Inflammatory macrophage treated with lipopolysaccharide for 4 hours (primary cell): Measurements from ENCODE around the gene RNU6-7.
A peak's percentile ranks its signal among the peaks of the same experiment; 100 is the strongest.

ENCODE experiments used
- DNase-seq: peaks from one replicate; pipeline ENCODE4 v3.0.0-alpha.2; 2020

Gene RNU6-7

DNA sequence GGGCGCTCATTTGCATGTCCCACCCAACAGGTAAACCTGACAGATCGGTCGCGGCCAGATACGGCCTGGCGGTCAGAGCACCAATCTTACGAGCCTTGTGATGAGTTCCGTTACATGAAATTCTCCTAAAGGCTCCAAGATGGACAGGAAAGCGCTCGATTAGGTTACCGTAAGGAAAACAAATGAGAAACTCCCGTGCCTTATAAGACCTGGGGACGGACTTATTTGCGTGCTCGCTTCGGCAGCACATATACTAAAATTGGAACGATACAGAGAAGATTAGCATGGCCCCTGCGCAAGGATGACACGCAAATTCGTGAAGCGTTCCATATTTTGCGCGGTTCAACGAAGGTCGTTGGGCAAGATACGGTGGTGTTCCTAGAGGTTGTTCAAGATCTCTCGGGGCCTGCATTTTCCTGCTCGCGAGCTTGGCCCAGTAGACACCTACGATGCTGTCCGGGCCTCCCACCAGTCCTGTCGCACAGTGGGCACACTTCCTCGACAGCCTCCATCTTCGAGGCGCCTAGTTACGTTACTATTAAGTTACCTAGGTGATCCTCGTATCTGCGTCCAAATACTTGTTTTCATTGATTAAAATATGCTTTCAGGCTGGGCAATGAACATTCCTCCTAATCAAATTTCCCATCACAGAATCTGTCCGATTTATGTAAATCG, at the start of gene RNU6-7:
Gene RNU6-7, plus strand, starts transcription at position 230 of the 675 bp plus-strand sequence.
- DNase-seq = no peak

DNA sequence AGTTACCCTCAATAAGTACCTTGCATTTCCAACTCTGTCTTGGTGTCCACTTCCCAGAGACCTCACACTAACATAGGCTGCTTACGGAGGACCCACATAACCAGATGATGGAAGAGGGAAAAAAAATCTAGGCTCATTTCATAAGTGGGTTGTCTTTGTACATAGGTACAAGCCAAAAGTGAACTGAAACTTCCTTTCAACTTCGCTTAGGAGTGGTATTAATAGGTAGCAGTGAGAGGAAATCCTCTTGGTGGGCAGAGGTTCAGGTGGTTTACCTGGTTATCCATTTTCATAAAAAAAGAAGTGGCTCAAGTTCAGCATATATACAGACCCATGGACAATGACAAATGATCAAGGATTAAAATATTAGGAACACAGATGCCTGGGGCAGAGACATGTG, 35.8 kb upstream of the RNU6-7 start:
- DNase-seq = no peak

GRCh38 chr14:32166924-32167323, 34.9 kb upstream of the RNU6-7 start:
- DNase-seq = no peak

DNA sequence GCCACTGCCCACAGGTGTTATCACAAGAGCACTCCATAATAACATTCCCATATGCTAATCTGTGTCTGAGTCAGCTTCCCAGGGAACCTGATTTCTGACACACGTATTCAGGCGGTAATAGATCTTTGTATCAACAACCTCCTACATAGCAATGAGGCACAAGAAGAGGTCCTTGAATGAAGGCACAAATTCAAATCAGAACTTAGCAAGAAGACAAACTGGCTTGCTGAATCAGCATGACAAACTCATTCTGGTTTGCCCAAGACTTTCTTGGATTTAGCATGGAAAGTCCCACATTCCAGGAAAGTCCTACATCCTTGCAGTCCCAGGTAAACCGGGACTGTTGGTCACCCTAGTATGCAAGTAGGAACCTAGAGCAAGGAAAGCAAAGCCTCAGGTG, 33.9 kb upstream of the RNU6-7 start:
- no peak for DNase-seq

GRCh38 chr14:32169191-32169590, 32.7 kb upstream of the RNU6-7 start:
- no peak for DNase-seq

DNA sequence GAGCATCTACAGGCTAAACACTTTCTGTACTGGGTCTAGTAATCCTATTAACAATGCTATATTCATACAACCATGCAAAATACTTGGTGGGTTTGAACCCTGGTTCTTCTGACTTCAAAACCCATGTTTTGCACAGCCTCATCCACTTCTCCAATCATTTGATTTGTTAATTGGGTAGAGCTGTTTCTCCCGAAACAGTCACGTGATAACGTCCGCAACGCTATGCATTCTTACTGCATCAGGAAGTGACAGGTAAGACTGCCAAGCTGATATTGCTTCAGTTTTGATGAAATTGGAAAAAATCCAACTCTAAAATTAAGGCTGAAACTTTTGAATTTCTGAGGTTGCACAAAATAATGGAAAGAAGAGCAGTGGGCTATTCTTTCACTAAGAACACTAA, 30.4 kb upstream of the RNU6-7 start:
- DNase-seq = no peak

- no peak for DNase-seq
These were observed 18.4 kb upstream of the RNU6-7 start for GRCh38 chr14:32183151-32184058.

- no peak for DNase-seq
These were observed 16.7 kb upstream of the RNU6-7 start for GRCh38 chr14:32185097-32185496.

GRCh38 chr14:32186248-32186647, 15.6 kb upstream of the RNU6-7 start:
- no peak for DNase-seq

DNA sequence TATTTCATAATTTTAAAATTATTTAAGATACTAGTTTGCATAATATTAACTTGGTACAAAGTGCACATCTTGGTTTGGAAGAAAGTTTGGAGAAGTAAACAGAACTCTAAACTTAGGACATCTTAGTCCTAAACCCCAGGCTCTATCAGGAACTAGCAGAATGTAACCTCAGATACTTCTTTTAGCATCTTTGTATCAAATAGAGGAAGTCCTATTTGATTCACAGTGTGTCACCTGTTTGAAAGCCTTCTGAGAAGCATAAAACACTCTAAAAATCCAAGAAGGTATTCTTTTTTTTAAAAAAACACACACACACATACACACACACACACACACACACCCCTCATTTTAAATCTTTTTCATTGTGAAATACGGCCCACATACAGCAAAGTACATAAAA, 12.0 kb upstream of the RNU6-7 start:
- no peak for DNase-seq

DNA sequence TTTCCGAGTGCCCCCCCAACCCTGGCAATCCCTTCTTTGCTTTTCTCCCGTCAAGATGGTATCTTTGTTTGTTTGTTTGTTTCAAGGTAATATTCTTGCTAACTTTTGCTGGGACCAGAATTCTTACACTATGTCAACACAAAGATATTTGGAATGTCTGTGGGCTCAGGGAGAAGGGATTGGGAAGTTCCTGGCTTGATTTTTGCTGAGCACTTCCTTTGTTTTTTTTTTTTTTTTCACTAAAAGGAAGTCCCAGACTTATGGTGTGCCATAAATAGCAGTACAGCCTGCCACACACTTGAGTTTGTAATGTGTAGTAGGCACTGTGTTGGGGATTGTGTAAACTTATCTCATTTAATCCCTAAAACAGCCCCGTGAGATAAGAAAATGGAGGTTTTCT, 11.2 kb upstream of the RNU6-7 start:
- DNase-seq = no peak

DNA sequence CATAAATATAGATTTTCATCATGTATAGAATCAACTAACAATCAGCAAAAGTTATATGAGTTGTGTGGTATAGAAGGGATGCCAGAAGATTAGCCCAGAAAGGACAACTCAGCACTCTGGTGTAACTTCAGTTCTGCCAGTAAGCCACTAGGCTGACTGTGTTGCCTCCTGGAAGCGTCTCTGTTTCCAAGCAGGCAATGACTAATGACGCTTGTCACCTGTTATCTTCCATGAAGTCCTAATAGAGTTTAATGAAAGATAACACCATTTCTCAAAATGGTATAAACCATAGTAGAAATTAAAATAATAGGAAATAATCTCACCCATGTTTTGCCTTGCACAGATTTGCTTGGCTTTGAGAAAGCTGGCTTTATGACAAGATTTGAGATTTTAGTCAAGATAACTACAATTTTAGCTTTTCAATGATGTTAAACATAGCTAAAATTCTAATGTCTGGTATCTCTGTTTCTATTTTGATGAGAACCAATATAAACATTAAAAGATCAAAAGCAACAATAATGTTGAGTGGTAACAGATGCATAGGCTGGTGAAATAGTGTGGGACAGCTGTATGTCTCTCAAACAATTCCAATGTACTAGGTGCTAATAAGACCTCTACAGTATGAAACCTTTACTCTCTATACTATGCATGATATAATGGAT, 9.0 kb upstream of the RNU6-7 start:
- DNase-seq = no peak

DNA sequence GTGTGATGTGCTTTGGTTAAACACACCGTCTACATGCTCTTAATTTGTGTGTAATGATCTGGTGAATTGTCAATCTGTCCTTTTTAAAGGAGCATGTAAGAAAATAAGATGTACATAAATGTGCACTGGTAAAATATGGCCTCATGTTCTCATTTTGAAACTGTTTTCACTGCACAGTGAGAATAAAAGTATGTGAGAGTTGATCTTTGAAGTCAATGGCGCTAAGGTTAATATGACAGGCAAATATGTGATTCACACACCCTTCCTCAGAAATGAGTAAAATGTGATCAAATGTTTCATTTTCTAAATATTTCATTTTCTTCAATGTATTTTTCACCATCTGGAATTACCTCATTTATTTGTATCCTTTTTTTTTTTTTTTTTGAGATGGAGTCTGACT, 8.3 kb upstream of the RNU6-7 start:
- DNase-seq = no peak

- DNase-seq = no peak
These were observed 6.2 kb upstream of the RNU6-7 start for GRCh38 chr14:32195636-32196035.

DNA sequence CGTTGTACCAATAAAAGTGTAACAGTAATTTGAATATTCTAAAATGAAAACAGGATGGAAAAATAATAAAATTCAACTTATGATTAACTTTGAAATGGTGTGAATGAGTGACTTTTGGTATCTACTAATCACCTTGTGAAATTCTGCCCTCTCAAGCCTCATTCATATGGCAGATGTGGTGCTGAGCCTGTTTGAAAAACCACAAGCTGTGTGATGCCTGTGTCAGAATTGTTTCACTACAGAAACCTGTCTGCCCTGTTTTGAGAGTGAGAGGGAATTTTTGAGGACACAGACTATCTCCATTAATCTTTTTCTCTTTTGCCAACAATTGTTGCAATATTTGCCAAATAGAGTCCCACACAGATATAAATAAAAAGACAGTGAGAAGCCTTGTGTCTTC, 3.9 kb upstream of the RNU6-7 start:
- DNase-seq = no peak

- peak; percentile 51 for DNase-seq
These were observed 1.3 kb upstream of the RNU6-7 start for GRCh38 chr14:32200368-32201192.

DNA sequence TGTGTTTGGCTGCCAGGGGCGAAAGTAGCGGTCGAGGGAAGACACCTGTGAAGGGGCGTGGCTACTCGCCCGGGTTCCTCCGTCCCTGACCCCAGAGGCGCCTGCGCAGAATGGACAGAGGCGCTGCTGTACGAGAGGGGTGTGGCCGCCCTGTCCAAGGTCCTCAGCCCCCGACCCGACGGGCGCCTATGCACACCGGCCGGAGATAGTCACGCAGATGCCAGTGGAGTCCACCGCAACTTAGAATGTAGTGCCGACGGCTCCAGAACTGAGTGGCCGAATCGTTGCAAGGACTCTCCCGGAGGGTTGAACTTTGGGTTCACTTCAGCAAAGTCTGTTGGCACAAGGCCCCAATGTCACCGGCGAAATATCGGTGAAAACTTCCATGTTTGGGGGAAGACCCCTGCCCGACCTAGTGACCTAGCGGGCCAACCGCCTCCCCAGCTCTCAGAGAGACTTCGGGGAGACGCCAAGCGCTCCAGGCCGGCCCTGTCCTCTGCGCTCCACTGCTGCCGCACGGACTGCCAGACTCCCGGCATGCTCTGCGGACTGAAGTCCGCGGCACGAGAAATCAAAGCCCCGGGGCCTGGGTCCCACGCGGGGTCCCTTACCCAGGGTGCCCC, 541 bp upstream of the RNU6-7 start:
- DNase-seq = peak; percentile 27

- no peak for DNase-seq
These were observed 699 bp downstream of the RNU6-7 start for GRCh38 chr14:32202491-32202997.

- peak; percentile 57 for DNase-seq
These were observed 1.4 kb downstream of the RNU6-7 start, which contains the start of gene RNU6-8 for GRCh38 chr14:32202998-32203882. Gene RNU6-8, minus strand, starts transcription at chr14:32203269.

GRCh38 chr14:32203928-32204357, 2.1 kb downstream of the RNU6-7 start:
- no peak for DNase-seq

- DNase-seq = no peak
These were observed 3.7 kb downstream of the RNU6-7 start for GRCh38 chr14:32205554-32205953.
